ENCODE measurements around the gene FOXL2. TPM values are rescaled to one million over a fixed set of nuclear protein-coding genes. Genes with fewer than 3 reads are reported as not detected.

FOXL2 gene
- total and polyA plus RNA-seq, 2 of the 13 experiments (the other 11 are each of a cell fraction or from before 2014, with no cell fraction given), result not detected

- TF ChIP-seq BCLAF1 (IDR thresholded peaks at IDR 0.05) (no peak), ZNF891 (CRISPR knock-in tag; IDR thresholded peaks at IDR 0.05) (no peak; the same call in 1 of the 2 replicates), MXD4 (CRISPR knock-in tag; IDR thresholded peaks at IDR 0.05) (0 out of 2 replicates have a peak, but pooled peaks have one; percentile 7), ATF3 (CRISPR knock-in tag; IDR thresholded peaks at IDR 0.05) (peak; percentile 45; the same call in 1 of the 2 replicates), RARA (CRISPR knock-in tag; IDR thresholded peaks at IDR 0.05) (peak; percentile 30; the same call in 1 of the 2 replicates), ERF (CRISPR knock-in tag; IDR thresholded peaks at IDR 0.05) (0 out of 2 replicates have a peak, but pooled peaks have one; percentile 22), POLR2A (IDR thresholded peaks at IDR 0.05; ENCODE audit: insufficient read depth in 1 of 2, low read depth in 2 of 2, low read length in 2 of 2) (peak in 1 of 2 experiments; percentile 2; a peak in 1 of 4 replicates), HDAC2 (CRISPR knock-in tag; IDR thresholded peaks at IDR 0.05) (peak; percentile 76; the same call in 1 of the 2 replicates), ATF2 (CRISPR knock-in tag; IDR thresholded peaks at IDR 0.05) (0 out of 2 replicates have a peak, but pooled peaks have one; percentile 3), DBP (CRISPR knock-in tag; IDR thresholded peaks at IDR 0.05; ENCODE audit: not compliant biosample characterization) (no peak), ZMYM3 (CRISPR knock-in tag; IDR thresholded peaks at IDR 0.05) (peak; percentile 34; the same call in 1 of the 2 replicates), ATF7 (IDR thresholded peaks at IDR 0.05) (peak; percentile 14; the same call in 1 of the 2 replicates), ATF7 (CRISPR knock-in tag; IDR thresholded peaks at IDR 0.05) (no peak), JUND (CRISPR knock-in tag; IDR thresholded peaks at IDR 0.05) (peak; percentile 80; the same call in 1 of the 2 replicates), ZSCAN25 (CRISPR knock-in tag; IDR thresholded peaks at IDR 0.05) (peak; percentile 93), JUN (CRISPR knock-in tag; IDR thresholded peaks at IDR 0.05) (peak; percentile 46; the same call in 1 of the 2 replicates), STAT5B (CRISPR knock-in tag; IDR thresholded peaks at IDR 0.05) (peak; percentile 29; the same call in 1 of the 2 replicates), POGZ (CRISPR knock-in tag; IDR thresholded peaks at IDR 0.05) (peak; percentile 45; the same call in 1 of the 2 replicates), PHF21A (CRISPR knock-in tag; IDR thresholded peaks at IDR 0.05) (0 out of 2 replicates have a peak, but pooled peaks have one; percentile 47), FOSL2 (CRISPR knock-in tag; IDR thresholded peaks at IDR 0.05) (peak; percentile 97), MIER3 (CRISPR knock-in tag; IDR thresholded peaks at IDR 0.05; ENCODE audit: borderline replicate concordance) (peak; percentile 56; the same call in 1 of the 2 replicates)
Observed at GRCh38 chr3:138914870-138915502, 32.0 kb downstream of the FOXL2 start (continued).
